Keratinocyte (primary cell): ENCODE measurements around the gene MBD3L3. TPM values are rescaled to one million over a fixed set of nuclear protein-coding genes. Genes with fewer than 3 reads are reported as not detected.

ENCODE experiments used
- DNase-seq: peaks from one replicate; pipeline ENCODE4 v3.0.0-alpha.2; 2011; ENCODE audit warnings: low read depth, missing footprints, low spot score
- FAIRE-seq: peaks from 2 replicates; lab custom pipeline; 2011; peaks lifted over from hg19 to GRCh38; lab: Jason Lieb, UNC
- H2AFZ ChIP-seq: 2 replicates; pipeline ENCODE4 v1.6.0; 2012; ENCODE audit warnings: low read length, control low read depth, inconsistent platforms; ENCODE audit not compliant: control insufficient read depth
- H3K27ac ChIP-seq: 2 replicates; pipeline ENCODE4 v1.5.1; 2011; ENCODE audit warnings: low read length; ENCODE audit not compliant: control insufficient read depth, insufficient read depth
- H3K27me3 ChIP-seq: 3 replicates; pipeline ENCODE4 v1.6.0; 2011; ENCODE audit warnings: low read length; ENCODE audit not compliant: control insufficient read depth, insufficient read depth; ENCODE audit errors: extremely low read depth
- H3K36me3 ChIP-seq, 2 experiments: 2 replicates in 1 of 2; 3 replicates in 1 of 2; pipeline ENCODE4 v1.5.1; 2011; ENCODE audit warnings: low read length in 2 of 2, mild to moderate bottlenecking in 1 of 2; ENCODE audit not compliant: control insufficient read depth in 2 of 2, insufficient read depth in 2 of 2; ENCODE audit errors: extremely low read depth in 1 of 2
- H3K4me1 ChIP-seq: 3 replicates; pipeline ENCODE4 v1.5.1; 2011; ENCODE audit warnings: low read length; ENCODE audit not compliant: control insufficient read depth, insufficient read depth; ENCODE audit errors: extremely low read depth
- H3K4me2 ChIP-seq: 3 replicates; pipeline ENCODE4 v1.6.0; 2011; ENCODE audit warnings: low read depth, low read length; ENCODE audit not compliant: control insufficient read depth, insufficient read depth; ENCODE audit errors: extremely low read depth
- H3K4me3 ChIP-seq, 3 experiments: fragments of 200-600 bp in 1 of 3; sonication (generic) in 1 of 3; 2 replicates in 2 of 3; 3 replicates in 1 of 3; pipeline ENCODE4 v1.5.1; 2011 to 2016; ENCODE audit warnings: low read length in 3 of 3, mild to moderate bottlenecking in 3 of 3, control low read depth in 2 of 3, inconsistent platforms in 1 of 3, low read depth in 1 of 3, mixed read lengths in 1 of 3, mixed run types in 1 of 3, moderate library complexity in 1 of 3; ENCODE audit not compliant: control insufficient read depth in 2 of 3, insufficient read depth in 2 of 3; ENCODE audit errors: extremely low read depth in 1 of 3
- H3K79me2 ChIP-seq: 2 replicates; pipeline ENCODE4 v1.6.0; 2012; ENCODE audit warnings: low read length; ENCODE audit not compliant: control insufficient read depth, insufficient read depth
- H3K9ac ChIP-seq: 3 replicates; pipeline ENCODE4 v1.6.0; 2011; ENCODE audit warnings: low read length; ENCODE audit not compliant: control insufficient read depth, insufficient read depth; ENCODE audit errors: extremely low read depth
- H3K9me1 ChIP-seq: 3 replicates; pipeline ENCODE4 v1.6.0; 2011; ENCODE audit warnings: low read length; ENCODE audit not compliant: control insufficient read depth, insufficient read depth; ENCODE audit errors: extremely low read depth
- H3K9me3 ChIP-seq: 2 replicates; pipeline ENCODE4 v1.5.1; 2012; ENCODE audit warnings: low read depth, low read length; ENCODE audit not compliant: control insufficient read depth
- H4K20me1 ChIP-seq: 3 replicates; pipeline ENCODE4 v1.6.0; 2011; ENCODE audit warnings: low read length; ENCODE audit not compliant: control insufficient read depth, insufficient read depth; ENCODE audit errors: extremely low read depth
- EZH2 ChIP-seq: IDR thresholded peaks from one replicate; pipeline ENCODE4 v1.6.1; 2012; ENCODE audit warnings: inconsistent platforms, mild to moderate bottlenecking, low read length, moderate library complexity
- dilution Hi-C: fragments of 300-500 bp; cut with MboI; formaldehyde crosslinking; loops from one replicate; pipeline ENCODE4 v1.7.0; 2020; ENCODE audit warnings: low sequenced_read_pairs; ENCODE audit not compliant: extremely low pct_ligation_motif_present
- polyA plus RNA-seq, 5 experiments: library from polyadenylated mRNA; depleted of rRNA in 3 of 5; stranded (reverse) in 3 of 5; stranded (forward) in 1 of 5; unstranded in 1 of 5; fragments of >200 nt; gene quantifications; 1 replicate in 1 of 5; 2 replicates in 3 of 5; 3 replicates in 1 of 5; pipeline versions ENCODE4 v1.2.1 to v1.2.3, GENCODE V29; 2011 to 2012; ENCODE audit warnings: missing spikeins in 2 of 5, low read depth in 1 of 5, low replicate concordance in 1 of 5
- TF ChIP-seq, protein P1 (sequence below), 3 experiments: IDR thresholded peaks in 1 of 3; conservative IDR thresholded peaks in 1 of 3; optimal IDR thresholded peaks in 1 of 3; 2 replicates in 2 of 3; 3 replicates in 1 of 3; pipeline versions ENCODE3 to v1.5.1; 2011; ENCODE audit warnings: low read length in 3 of 3, mild to moderate bottlenecking in 3 of 3, moderate library complexity in 2 of 3, control low read depth in 1 of 3, inconsistent platforms in 1 of 3; ENCODE audit not compliant: insufficient read depth in 2 of 3; ENCODE audit errors: extremely low read depth in 1 of 3

Gene MBD3L3
- polyA plus RNA-seq, 1 donor (not counting 4 experiments of a cell fraction or from before 2014, with no cell fraction given): not detected

DNA sequence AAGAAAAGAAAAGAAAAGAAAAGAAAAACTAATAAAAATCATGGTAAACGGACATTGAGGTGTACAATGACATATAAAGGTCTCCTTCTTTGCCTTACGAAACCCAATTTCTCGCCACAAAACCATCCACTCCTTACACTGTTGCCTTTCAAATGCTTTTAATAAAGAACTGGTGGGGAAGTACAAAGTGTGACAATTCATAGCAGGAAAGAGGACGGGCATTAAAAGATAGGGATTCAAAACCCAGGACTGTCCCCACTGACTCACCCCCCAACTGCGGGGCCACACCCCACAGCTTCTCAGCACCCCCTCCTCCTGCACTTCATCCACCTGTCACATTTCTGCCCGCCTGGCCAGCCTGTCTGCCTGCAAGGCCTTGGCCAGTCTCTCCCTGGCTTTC lies 39.6 kb downstream of the MBD3L3 start:
- no peak for DNase-seq
- H3K36me3 ChIP-seq: no peaks in the 10 kb centered on the region
- H3K9ac ChIP-seq: no peak overlapping the region
- dilution Hi-C loops: no loop called here
- H4K20me1 ChIP-seq: no peaks in the 10 kb centered on the region
- TF ChIP-seq, protein P1, sequence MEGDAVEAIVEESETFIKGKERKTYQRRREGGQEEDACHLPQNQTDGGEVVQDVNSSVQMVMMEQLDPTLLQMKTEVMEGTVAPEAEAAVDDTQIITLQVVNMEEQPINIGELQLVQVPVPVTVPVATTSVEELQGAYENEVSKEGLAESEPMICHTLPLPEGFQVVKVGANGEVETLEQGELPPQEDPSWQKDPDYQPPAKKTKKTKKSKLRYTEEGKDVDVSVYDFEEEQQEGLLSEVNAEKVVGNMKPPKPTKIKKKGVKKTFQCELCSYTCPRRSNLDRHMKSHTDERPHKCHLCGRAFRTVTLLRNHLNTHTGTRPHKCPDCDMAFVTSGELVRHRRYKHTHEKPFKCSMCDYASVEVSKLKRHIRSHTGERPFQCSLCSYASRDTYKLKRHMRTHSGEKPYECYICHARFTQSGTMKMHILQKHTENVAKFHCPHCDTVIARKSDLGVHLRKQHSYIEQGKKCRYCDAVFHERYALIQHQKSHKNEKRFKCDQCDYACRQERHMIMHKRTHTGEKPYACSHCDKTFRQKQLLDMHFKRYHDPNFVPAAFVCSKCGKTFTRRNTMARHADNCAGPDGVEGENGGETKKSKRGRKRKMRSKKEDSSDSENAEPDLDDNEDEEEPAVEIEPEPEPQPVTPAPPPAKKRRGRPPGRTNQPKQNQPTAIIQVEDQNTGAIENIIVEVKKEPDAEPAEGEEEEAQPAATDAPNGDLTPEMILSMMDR (optimal IDR thresholded peaks at IDR 0.05 in 1 of 3, IDR thresholded peaks at IDR 0.05 in 1 of 3, conservative IDR thresholded peaks at IDR 0.05 in 1 of 3; ENCODE audit: extremely low read depth in 1 of 3, insufficient read depth in 2 of 3, low read length in 3 of 3): no peak
- no peak for TF ChIP-seq EZH2
- no peaks in the 10 kb centered on the region for H3K27me3 ChIP-seq
- no peaks in the 10 kb centered on the region for H3K9me1 ChIP-seq
- no peak for FAIRE-seq
- H3K27ac ChIP-seq: no peak overlapping the region
- no peaks in the 10 kb centered on the region for H3K79me2 ChIP-seq
- H3K4me1 ChIP-seq: no peaks in the 10 kb centered on the region
- no peak overlapping the region for H2AFZ ChIP-seq
- H3K4me3 ChIP-seq: no peak overlapping the region
- H3K9me3 ChIP-seq: no peaks in the 10 kb centered on the region
- no peak overlapping the region for H3K4me2 ChIP-seq

DNA sequence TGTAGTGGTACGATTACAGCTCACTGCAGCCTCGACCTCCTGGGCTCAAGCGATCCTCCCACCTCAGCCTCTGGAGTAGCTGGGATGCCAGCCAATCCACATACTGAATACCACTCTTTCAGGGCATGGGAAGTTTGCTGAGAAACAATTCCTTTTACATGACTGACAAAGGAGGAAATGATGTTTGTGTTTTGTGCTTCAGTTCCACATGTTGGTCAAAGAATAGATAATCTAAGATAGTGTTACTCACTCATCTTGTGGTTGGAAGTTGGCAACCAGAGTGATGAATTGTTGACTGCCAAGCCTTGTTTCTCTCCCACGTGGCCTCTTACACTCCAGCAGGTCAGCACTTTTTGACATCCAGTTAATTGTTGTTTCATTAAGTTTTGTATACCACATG lies 44.8 kb downstream of the MBD3L3 start:
- FAIRE-seq: no peak

More for the DNA sequence above, 44.8 kb downstream of the MBD3L3 start:
- no peak overlapping the region for H3K27ac ChIP-seq
- no peak for DNase-seq
- H3K4me1 ChIP-seq: no peaks in the 10 kb centered on the region
- dilution Hi-C loops: no loop called here
- H3K79me2 ChIP-seq: no peaks in the 10 kb centered on the region
- H3K36me3 ChIP-seq: no peaks in the 10 kb centered on the region
- H2AFZ ChIP-seq: no peak overlapping the region
- no peaks in the 10 kb centered on the region for H4K20me1 ChIP-seq
- H3K9ac ChIP-seq: no peak overlapping the region
- no peaks in the 10 kb centered on the region for H3K27me3 ChIP-seq
- H3K4me2 ChIP-seq: no peak overlapping the region
- H3K9me1 ChIP-seq: no peaks in the 10 kb centered on the region
- TF ChIP-seq, protein P1 (optimal IDR thresholded peaks at IDR 0.05 in 1 of 3, IDR thresholded peaks at IDR 0.05 in 1 of 3, conservative IDR thresholded peaks at IDR 0.05 in 1 of 3; ENCODE audit: extremely low read depth in 1 of 3, insufficient read depth in 2 of 3, low read length in 3 of 3): no peak
- TF ChIP-seq EZH2: no peak
- no peak overlapping the region for H3K4me3 ChIP-seq
- peaks cover 1% of the 10 kb centered on the region for H3K9me3 ChIP-seq
